GM18907 (cell line): ENCODE data around the gene COPS6.

Experiments
- ATAC-seq: cut with Tn5 transposase; IDR thresholded peaks from one replicate; pipeline ENCODE4 v1.9.1; 2021; ENCODE audit warnings: mild to moderate bottlenecking, moderate library complexity; ENCODE audit not compliant: unreplicated experiment

COPS6 gene

DNA sequence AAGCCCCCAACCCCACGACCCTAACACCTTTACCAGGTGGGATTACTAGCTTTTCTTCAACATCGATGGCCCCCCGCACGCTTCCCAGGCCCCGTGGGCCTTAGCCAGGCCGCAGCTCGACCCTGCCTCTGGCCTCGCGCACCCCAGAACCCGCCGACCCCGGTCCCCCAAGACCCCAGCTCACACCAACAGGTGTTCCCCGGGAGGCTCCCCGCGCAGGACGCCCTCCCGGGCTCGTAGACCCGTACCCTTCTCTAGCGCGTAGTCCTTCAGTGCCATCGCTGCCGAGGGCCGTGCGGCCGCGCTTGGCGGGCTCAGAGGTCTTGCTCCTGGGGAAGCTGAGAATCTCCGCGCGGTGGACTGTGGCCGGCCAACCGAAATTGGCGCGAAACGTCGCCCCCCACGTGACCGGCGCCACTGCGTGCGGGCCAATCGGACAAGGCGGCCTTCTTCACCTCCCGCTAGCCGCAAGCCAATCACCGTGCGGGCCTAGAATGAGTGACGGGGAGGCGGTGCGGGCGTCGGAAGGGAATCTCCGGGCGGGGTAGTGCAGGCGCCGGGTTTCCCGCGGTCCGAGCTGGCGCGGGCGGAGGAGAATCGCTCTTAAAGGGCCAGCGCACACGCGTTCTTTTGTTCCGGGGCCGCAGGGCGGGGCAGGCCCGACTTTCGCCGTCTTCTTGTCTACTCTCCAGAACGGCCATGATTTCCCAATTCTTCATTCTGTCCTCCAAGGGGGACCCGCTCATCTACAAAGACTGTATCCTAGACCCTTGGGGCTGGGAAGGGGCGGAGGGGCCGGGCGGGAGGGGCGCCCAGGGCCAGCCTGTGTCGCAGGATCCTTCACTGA, 12.5 kb downstream of the COPS6 start, which contains the start of the genes AP4M1 and MCM7:
Gene AP4M1 (plus strand): TSS at position 628 of the 847 bp plus-strand sequence. CDS start 72 bp downstream, at position 700.
Gene MCM7 (minus strand): TSS at position 382 of the 847 bp plus-strand sequence. CDS start 103 bp downstream, at position 279.
- peak; percentile 85 for ATAC-seq

DNA sequence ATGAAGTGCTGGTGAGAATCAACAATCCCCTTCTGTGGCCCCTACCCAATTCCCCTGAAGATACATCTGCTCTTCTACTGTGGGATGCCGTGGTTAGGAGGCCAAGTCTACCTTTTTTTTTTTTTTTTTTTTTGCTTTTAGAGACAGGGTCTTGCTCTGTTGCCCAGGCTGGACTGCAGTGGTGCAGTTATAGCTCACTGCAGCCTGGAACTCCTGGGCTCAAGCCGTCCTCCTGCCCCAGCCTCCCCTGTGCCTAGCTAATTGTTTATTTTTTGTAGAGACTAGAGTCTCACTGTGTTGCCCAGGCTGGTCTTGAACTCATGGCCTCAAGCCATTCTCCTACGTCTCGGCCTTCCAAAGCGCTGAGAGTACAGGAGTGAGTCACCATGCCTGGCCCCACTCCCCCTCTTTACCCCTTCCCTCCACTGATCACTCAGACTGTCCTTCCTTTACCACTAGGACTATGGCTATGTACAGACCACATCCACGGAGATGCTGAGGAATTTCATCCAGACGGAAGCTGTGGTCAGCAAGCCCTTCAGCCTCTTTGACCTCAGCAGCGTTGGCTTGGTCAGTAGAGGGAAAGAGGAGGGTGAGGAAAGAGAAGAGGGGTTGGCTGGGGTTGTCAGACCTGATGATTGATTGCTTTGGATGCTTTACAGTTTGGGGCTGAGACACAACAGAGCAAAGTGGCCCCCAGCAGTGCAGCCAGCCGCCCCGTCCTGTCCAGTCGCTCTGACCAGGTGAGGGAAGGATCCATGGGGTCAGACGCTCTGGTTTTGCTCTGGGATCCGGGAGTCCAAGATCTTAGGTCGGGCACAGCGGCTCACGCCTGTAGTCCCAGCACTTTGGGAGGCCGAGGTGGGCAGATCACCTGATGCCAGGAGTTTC, 14.4 kb downstream of the COPS6 start:
- ATAC-seq, result no peak

DNA sequence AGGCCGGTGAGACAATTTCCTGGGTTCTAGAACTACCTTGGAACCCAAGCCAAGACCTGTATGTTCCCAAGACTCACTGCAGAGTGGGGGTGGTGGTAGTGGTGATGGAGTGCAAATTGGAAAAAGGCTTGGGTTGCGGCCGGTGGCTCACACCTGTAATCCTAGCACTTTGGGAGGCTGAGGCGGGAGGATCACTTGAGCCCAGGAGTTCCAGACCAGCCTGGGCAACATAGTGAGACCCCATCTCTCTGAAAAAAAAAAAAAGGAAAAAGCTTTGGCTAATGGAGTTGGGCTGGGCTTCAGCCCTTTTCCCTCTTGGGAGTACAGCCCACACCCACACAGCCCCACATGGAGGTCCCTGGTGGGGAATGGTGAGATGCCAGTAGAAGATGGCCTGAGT, 16.8 kb downstream of the COPS6 start:
- ATAC-seq, result no peak

DNA sequence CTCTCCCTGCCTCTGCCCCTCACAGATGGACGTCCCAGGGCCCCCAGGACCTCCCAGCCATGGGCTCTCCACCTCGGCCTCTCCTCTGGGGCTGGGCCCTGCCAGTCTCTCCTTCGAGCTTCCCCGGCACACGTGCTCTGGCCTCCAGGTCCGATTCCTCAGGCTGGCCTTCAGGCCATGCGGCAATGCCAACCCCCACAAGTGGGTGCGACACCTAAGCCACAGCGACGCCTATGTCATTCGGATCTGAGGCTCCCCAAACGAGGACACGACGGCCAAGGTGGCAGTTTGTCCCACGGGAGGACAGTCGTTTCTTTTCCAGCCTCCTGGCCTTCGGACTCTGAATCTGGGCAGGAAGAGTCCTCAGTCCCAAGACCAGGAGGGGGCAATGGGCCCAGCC, 17.9 kb downstream of the COPS6 start:
- ATAC-seq, result no peak

DNA sequence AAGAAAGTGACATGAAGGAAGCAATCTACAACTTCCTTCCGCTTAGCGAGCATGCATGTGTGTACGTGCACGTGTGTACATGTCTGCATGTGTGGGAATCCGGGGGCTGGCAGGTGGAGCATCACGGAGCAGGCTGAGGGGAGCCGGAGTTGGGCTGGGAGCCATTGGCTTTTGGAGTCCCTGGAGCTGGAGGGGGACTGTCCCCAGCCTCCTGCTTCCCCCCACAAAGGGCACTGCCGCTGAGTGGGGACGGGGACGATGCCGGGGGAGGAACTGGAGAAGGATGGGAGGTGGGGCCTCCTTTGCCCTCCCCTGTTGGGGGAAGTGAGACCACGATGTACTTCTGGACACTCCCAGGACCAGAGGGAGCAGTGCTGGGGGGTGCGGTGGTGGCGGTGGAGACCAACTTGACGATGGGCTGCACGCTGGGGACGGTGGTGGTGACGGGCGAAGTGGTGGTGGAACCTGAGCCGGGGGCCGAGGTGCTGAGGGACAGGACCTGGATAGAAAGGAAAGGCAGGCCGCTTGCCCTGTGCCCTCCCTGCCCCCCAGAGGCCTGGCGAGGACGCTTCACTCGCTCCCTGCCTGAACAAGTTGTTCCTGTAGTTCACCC, 18.5 kb downstream of the COPS6 start:
- no peak for ATAC-seq

DNA sequence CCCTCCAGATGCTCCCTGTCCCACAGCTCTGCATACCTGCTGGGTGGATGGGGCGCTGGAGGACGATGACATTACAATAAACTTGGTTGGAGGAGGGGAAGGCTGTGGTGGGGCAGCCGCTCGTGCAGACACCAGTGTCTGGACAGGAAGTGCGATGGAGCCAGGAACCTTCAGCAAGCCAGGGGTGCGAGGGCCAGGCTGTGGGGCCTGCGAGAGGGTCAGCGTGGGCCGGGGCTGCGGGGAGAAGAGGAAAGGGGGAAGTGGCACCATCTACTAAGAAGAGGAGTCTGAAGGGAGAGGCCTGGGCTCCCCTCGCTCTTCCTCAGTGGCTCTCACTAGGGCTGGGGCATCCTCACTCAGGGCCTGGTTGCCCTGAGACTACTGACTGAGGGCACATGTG, 19.1 kb downstream of the COPS6 start:
- ATAC-seq, result no peak

DNA sequence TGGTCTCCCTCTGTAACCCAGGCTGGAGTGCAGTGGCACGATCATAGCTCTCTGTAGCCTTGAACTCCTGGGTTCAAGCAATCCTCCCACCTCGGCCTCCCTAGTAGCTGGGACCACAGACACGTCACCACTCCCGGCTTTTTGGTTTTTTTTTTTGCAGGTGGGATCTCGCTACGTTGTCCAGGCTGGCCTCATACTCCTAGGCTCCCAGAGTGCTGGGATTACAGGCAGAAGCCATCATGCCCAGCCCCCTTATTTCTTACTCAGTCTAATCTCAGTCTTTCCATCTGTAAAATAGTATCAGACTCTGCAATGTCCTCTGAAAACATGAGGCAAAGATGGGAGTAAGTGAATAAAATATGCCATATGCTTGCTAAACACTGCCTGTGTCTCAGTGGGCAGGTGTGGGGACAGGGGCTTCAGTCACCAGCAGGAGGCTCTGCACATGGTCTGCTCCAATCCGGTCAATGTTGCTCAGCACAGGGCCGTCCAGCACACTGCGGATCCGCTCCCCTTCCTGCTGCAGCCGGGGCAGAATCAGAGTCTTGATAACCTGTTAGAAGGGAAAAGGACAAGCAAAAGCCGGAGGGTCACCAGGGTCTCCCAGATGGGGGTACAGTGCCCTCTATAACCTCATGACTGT, 20.9 kb downstream of the COPS6 start:
- no peak for ATAC-seq

DNA sequence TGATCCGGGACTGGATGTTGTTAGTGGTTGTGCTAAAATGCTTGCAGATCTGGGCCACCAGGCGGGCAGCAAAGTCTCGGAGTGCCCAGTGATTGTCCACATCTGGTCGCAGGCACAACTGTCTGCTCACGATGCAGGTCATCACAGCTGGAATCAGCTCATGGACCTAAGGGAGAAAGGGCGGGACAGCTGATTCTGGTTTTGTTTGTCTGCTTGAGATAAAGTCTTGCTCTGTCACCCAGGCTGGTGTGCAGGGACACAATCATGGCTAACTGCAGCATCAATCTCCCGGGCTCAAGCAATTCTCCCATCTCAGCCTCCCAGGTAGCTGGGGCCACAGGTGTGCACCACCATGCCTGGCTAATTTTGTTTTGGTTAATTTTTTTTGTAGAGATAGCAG, 22.4 kb downstream of the COPS6 start:
- no peak for ATAC-seq

DNA sequence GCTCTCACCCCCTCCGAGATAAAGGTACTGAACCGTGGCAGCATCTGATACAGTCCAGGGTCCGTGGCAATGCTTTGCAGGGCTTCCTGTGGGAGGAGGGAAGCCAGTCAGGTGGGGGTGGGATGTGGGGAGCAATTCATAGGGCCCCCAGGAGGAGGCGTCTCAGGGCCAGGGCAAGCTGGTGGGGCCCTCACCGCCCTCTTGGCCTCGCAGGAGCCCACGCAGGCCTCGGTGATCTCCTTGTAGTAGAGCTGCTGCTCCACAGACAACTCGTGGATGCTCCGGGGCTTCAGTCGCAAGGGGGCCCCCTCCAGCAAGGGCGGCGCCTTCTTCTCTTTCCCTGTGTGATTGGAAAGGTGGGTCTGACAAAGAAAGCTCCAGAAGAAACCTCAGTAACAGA, 23.1 kb downstream of the COPS6 start:
- ATAC-seq, result no peak

DNA sequence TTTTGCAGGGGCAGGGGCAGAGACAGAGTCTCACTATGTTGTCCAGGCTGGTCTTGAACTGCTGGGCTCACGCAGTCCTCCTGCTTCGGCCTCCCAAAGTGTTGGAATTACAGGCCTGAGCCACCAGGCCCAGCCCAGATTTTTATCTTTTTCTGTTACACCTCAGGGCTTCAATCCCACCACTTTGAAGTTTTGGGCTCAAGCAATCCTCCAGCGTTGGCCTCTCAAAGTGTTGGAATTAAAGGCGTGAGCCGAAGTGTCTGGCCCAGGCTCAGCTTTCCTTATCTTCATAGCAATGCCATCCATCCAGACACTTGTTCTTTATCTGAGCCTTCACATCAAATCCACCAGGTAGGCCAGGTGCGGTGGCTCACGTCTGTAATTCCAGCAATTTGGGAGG, 26.3 kb downstream of the COPS6 start:
- ATAC-seq, result no peak

DNA sequence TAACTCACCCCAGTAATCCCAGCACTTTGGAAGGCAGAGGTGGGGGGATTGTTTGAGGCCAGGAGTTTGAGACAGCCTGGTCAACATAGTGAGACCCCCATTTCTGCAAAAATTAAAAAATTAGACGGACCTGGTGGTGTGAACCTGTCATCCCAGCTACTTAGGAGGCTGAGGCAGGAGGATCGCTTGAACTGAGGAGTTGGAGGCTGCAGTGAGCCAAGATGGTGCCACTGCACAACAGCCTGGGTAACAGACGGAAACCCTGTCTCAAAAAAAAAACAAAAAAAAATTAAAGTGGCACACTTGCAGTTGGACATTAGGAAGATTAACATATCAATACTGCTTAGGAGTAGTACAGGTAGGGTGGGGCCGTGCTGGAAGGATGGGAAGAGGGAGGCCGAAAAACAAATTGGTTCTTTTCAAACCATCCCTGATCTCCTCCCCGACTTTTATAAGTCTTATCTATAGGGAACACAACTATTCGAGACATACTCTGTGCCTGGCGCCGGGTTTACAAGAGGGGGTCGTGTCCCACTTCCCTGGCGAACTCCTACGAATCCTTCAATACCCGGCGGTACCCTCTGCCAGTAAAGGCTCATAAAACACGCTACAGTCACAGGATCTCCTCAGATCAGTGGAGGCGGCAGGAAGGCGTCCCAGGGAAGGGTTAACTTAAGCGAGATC, 29.8 kb downstream of the COPS6 start:
- ATAC-seq, result no peak

DNA sequence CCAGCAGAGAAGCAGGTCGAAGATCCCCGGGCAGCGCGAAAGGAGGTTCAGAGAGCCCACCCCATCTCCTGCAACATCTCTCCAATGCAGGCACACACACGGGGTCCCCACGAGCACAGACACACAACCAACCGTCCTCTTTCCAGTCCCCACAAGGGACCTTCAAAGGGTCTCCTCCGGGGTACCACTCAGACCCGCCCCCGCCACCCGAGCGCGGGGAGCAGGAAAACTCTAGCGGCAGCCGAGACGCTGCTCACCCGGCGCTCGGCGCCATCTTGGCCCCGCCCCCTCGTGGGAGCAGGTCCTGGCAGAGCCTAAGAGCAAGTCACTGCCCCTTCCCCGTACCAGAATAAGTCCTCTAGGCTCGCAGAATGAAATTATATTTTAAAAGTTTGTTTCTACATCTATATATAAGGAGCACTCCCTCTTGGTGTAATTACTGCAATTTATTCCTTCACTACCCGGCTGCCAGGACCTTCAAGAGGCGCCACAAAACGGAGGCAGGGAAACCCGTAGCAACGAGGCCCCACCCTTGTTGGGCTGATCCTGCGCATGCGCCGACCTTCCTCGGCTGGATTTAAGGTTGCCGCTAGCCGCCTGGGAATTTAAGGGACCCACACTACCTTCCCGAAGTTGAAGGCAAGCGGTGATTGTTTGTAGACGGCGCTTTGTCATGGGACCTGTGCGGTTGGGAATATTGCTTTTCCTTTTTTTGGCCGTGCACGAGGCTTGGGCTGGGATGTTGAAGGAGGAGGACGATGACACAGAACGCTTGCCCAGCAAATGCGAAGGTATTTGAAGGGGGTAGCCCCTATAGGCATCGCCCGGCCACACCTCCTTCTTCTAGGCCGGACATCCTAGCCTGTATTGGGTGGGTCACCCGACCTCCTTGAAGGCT, 30.6 kb downstream of the COPS6 start, which contains the start of the genes CNPY4 and TAF6:
Gene CNPY4 (plus strand): TSS at position 563 of the 898 bp plus-strand sequence. CDS start 111 bp downstream, at position 674.
Gene TAF6 (minus strand): TSS at position 287 of the 898 bp plus-strand sequence. CDS start 5,149 bp downstream, outside the sequence.
- ATAC-seq, result peak; percentile 72

DNA sequence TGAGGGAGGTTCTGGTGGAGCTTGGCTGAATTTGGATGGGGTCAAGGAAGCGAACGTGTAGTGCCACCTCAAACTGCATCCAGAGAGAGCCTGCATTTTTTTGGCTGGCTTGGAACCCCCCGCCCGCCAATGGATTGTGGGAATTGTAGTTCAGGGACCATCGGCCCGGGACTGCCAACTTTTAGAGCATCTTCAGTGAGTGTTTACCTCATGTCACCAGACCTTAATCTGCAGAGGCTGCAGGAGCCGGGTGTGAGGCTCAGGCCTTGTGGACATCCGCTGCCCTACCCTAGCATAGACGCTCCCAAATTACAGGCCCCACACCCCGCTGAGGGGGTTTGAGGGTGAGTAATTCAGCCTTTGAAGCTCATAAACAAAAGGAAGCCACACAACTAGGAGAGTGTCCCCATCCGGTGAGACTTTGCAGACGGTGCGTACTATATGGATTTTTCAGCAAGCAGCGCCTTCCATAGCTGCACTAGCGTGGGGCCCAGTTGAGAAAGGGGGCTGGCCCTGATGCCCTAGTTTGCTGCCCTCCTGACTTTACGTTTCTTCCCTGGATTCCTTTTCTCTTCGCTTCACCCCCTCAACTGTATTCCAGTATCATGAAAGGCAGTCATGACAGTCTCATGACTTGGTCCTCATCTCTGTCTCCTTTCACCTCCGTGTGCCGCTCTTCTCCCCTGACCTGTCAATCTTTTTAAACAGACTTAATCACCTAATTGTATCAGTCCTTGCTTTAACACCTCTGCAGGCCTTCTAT, 31.4 kb downstream of the COPS6 start:
- peak; percentile 33 for ATAC-seq

DNA sequence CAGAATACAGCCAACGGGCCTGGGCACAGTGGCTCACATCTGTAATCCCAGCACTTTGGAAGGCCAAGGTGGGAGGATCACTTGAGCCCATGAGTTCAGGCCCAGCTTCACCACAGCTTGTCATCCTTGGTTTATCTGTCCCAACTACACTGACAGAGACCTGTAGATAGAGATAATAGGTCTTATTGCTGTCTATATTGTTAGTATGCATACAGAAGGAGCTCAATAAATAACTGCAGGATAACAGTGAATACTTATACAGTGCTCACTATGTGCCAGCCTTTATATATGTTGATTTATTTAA, 31.9 kb downstream of the COPS6 start:
- no peak for ATAC-seq

DNA sequence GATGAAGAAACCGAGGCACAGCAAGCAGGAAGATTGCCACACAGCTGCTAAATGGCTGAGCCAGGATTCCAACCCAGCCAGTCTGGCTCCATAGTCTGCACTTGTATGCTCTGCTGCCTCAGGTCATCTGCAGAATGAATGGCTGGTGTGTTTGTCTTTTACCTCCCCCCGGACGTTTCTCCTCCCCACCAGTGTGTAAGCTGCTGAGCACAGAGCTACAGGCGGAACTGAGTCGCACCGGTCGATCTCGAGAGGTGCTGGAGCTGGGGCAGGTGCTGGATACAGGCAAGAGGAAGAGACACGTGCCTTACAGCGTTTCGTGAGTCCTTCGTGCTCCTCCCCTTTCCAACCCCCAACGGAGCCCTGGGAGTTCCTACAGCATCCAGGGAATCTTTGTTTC, 33.3 kb downstream of the COPS6 start:
- ATAC-seq, result no peak

DNA sequence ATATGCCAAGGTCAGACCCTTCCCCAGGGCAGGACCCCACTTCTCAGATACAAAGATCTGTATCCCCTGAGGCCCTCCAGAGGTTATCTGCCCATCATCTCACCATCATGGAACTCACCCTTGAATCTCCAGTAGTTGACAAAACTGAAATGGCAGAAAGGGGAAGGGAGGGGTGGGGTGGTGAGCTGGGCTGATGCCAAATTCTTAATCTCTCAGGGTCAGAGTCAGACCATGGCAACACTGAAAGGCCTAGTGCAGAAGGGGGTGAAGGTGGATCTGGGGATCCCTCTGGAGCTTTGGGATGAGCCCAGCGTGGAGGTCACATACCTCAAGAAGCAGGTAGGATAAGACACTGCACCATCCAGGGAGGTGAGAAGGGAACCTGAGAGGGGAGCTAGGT, 33.8 kb downstream of the COPS6 start:
- ATAC-seq, result no peak

DNA sequence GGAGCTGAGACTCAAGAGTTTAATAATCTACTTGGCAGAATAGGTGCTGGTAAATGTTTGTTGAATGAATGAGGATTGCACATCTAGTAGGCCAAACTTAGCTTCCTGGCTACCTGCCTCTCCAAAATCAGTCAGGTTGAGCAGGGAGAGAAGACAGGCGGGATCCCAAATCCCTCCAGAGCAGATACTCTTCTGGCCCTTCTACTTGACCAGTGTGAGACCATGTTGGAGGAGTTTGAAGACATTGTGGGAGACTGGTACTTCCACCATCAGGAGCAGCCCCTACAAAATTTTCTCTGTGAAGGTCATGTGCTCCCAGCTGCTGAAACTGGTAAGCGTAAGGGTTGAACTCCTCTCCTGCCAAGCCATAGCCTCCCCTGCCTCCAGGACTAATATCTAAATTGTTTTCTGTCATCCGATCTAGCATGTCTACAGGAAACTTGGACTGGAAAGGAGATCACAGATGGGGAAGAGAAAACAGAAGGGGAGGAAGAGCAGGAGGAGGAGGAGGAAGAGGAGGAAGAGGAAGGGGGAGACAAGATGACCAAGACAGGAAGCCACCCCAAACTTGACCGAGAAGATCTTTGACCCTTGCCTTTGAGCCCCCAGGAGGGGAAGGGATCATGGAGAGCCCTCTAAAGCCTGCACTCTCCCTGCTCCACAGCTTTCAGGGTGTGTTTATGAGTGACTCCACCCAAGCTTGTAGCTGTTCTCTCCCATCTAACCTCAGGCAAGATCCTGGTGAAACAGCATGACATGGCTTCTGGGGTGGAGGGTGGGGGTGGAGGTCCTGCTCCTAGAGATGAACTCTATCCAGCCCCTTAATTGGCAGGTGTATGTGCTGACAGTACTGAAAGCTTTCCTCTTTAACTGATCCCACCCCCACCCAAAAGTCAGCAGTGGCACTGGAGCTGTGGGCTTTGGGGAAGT, 35.8 kb downstream of the COPS6 start:
- ATAC-seq, result no peak
